Neural cell (in vitro differentiated cells): Measurements from ENCODE around the gene ZNF214.

Source experiments
- CTCF ChIP-seq: fragments of 450-650 bp; IDR thresholded peaks from 2 replicates; pipeline ENCODE4 v1.5.1; 2014; ENCODE audit warnings: antibody characterized with exemption, mild to moderate bottlenecking, moderate library complexity; ENCODE audit not compliant: poor library complexity, severe bottlenecking
- RAD21 ChIP-seq: fragments of 450-650 bp; conservative IDR thresholded peaks from 2 replicates; pipeline ENCODE4 v1.6.1; 2014; ENCODE audit warnings: antibody characterized with exemption, mild to moderate bottlenecking, moderate library complexity

GRCh38 chr11:6991227-6991626, 28.9 kb downstream of the ZNF214 start:
- TF ChIP-seq RAD21: no peak
- no peak for TF ChIP-seq CTCF
